Forelimb muscle (tissue), 1 donor: Measurements from ENCODE around the gene STK33. TPM values are rescaled to one million over a fixed set of nuclear protein-coding genes. Genes with fewer than 3 reads are reported as not detected.

Source experiments
- DNase-seq: peaks from one replicate; pipeline ENCODE4 v3.0.0-alpha.2; 2013; ENCODE audit warnings: low read depth
- polyA plus RNA-seq: library from polyadenylated mRNA; unstranded; fragments of 120-200 nt; gene quantifications from one replicate; pipeline ENCODE4 v1.2.1, GENCODE V29; 2013; ENCODE audit not compliant: insufficient read length

The STK33 gene
- polyA plus RNA-seq, 1 donor, result 3.7 TPM

GRCh38 chr11:8356216-8356615 is 237.8 kb downstream of the STK33 start:
- no peak for DNase-seq

- DNase-seq, result no peak
Measured at GRCh38 chr11:8355416-8355742, 238.6 kb downstream of the STK33 start.

- no peak for DNase-seq
Measured at GRCh38 chr11:8354622-8355415, 239.2 kb downstream of the STK33 start.

- DNase-seq, result no peak
Measured at GRCh38 chr11:8352876-8353505, 241.0 kb downstream of the STK33 start.

GRCh38 chr11:8352103-8352875 is 241.7 kb downstream of the STK33 start:
- DNase-seq, result no peak

GRCh38 chr11:8351223-8351622 is 242.8 kb downstream of the STK33 start:
- no peak for DNase-seq

- no peak for DNase-seq
Measured at GRCh38 chr11:8347978-8348377, 246.1 kb downstream of the STK33 start.

- DNase-seq, result no peak
Measured at GRCh38 chr11:8346157-8346755, 247.8 kb downstream of the STK33 start.

- no peak for DNase-seq
Measured at GRCh38 chr11:8345179-8345578, 248.8 kb downstream of the STK33 start.

- DNase-seq, result no peak
Measured at GRCh38 chr11:8344346-8344745, 249.7 kb downstream of the STK33 start.

- no peak for DNase-seq
Measured at GRCh38 chr11:8342821-8343681, 251.0 kb downstream of the STK33 start.

GRCh38 chr11:8341996-8342395 is 252.0 kb downstream of the STK33 start:
- DNase-seq, result no peak

Other genes starting within 250 kb of the STK33 start
- 3.8 TPM for gene TRIM66, start 88.4 kb upstream of the STK33 start, polyA plus RNA-seq
- 3,644 TPM for gene RPL27A, start 88.6 kb upstream of the STK33 start, polyA plus RNA-seq